ENCODE measurements around the gene OR10P1.
"Not testable (repeated sequence)": the region's sequence is repeated elsewhere in the genome, so short reads cannot be mapped to it uniquely, and the experiment has no call there.

Gene OR10P1

GRCh38 chr12:55636853-55637252, at the start of gene OR10P1:
TSS of gene OR10P1 (plus strand) at chr12:55636892. CDS start at chr12:55636892, 0 bp downstream.
- intact Hi-C loops (cut with DNase I; ENCODE audit: low total_unique reads), result no loop called here
- Histone ChIP-seq H3K27ac (no peak within 1 kb of the TSS), H3K27me3 (peaks cover 0 to 18% of the 10 kb centered on the region in 2 donors)

GRCh38 chr12:55590152-55590551, 46.5 kb upstream of the OR10P1 start:
- H3K4me1 ChIP-seq, result not testable (repeated sequence)

More at GRCh38 chr12:55636853-55637252, at the start of gene OR10P1:
- no peak within 1 kb of the TSS for H3K4me3 ChIP-seq
- H3K36me3 ChIP-seq, result no peaks in the 10 kb centered on the region
- no peaks in the 10 kb centered on the region for H3K9me3 ChIP-seq
- no peak for DNase-seq
- TF ChIP-seq CTCF (IDR thresholded peaks at IDR 0.05), result no peak
- H3K4me1 ChIP-seq, result no peaks in the 10 kb centered on the region

GRCh38 chr12:55607821-55608594, 28.7 kb upstream of the OR10P1 start:
- no peak for TF ChIP-seq CTCF (IDR thresholded peaks at IDR 0.05)
- intact Hi-C loops (cut with DNase I; ENCODE audit: low total_unique reads), result no loop called here
- no peak for DNase-seq
- Histone ChIP-seq H3K27me3 (no peaks in the 10 kb centered on the region), H3K9me3 (no peaks in the 10 kb centered on the region), H3K27ac (no peak overlapping the region), H3K4me1 (no peaks in the 10 kb centered on the region), H3K4me3 (no peak overlapping the region), H3K36me3 (no peaks in the 10 kb centered on the region)

More at GRCh38 chr12:55590152-55590551, 46.5 kb upstream of the OR10P1 start:
- H3K27ac ChIP-seq; H3K36me3 ChIP-seq; DNase-seq; H3K4me3 ChIP-seq; H3K27me3 ChIP-seq; intact Hi-C loops (cut with DNase I; ENCODE audit: low total_unique reads); H3K9me3 ChIP-seq: not testable (repeated sequence)

GRCh38 chr12:55610598-55610997, 26.1 kb upstream of the OR10P1 start:
- no peak overlapping the region for H3K4me3 ChIP-seq
- intact Hi-C loops (cut with DNase I; ENCODE audit: low total_unique reads), result no loop called here
- no peaks in the 10 kb centered on the region for H3K36me3 ChIP-seq
- no peaks in the 10 kb centered on the region for H3K4me1 ChIP-seq
- H3K27ac ChIP-seq, result no peak overlapping the region
- no peak for TF ChIP-seq CTCF (IDR thresholded peaks at IDR 0.05)
- no peaks in the 10 kb centered on the region for H3K27me3 ChIP-seq
- peaks cover 0 to 13% (median 9%) of the 10 kb centered on the region in 3 donors for H3K9me3 ChIP-seq
- no peak for DNase-seq

- Histone ChIP-seq H3K4me1 (no peaks in the 10 kb centered on the region), H3K27me3 (no peaks in the 10 kb centered on the region), H3K27ac (no peak overlapping the region), H3K9me3 (peaks cover 0 to 26% (median 16%) of the 10 kb centered on the region in 3 donors), H3K4me3 (no peak overlapping the region), H3K36me3 (no peaks in the 10 kb centered on the region)
- no peak for TF ChIP-seq CTCF (IDR thresholded peaks at IDR 0.05)
- no peak for DNase-seq
- intact Hi-C loops (cut with DNase I; ENCODE audit: low total_unique reads), result loop anchor here (1.0 kb wide), 1 partner anchor 17 kb away; no protein-coding TSS in a partner anchor
Observed at GRCh38 chr12:55612646-55613045, 24.0 kb upstream of the OR10P1 start.

GRCh38 chr12:55614764-55615163, 21.9 kb upstream of the OR10P1 start:
- no peak for DNase-seq
- H3K4me3 ChIP-seq, result no peak overlapping the region
- intact Hi-C loops (cut with DNase I; ENCODE audit: low total_unique reads), result loop anchor here (5.0 kb wide), 1 partner anchor 422 kb away; no protein-coding TSS in a partner anchor
- no peaks in the 10 kb centered on the region for H3K27me3 ChIP-seq
- no peak for TF ChIP-seq CTCF (IDR thresholded peaks at IDR 0.05)
- no peak overlapping the region for H3K27ac ChIP-seq
- H3K36me3 ChIP-seq, result no peaks in the 10 kb centered on the region
- H3K9me3 ChIP-seq, result peaks cover 0 to 26% (median 16%) of the 10 kb centered on the region in 3 donors
- H3K4me1 ChIP-seq, result peaks cover 0 to 4% (median 2%) of the 10 kb centered on the region in 4 donors
